Duodenal mucosa (tissue), 2 donors: ENCODE data around the gene CIBAR2.

ENCODE experiments used
- H3K27ac ChIP-seq: one replicate; pipeline ENCODE4 v1.7.0; 2013; ENCODE audit warnings: low read depth, low read length
- H3K27me3 ChIP-seq, 2 donors: one replicate each; pipeline ENCODE4 v1.7.0; 2013; ENCODE audit warnings: low read length in 2 of 2, control low read depth in 1 of 2; ENCODE audit not compliant: insufficient read depth in 2 of 2, control insufficient read depth in 1 of 2
- H3K36me3 ChIP-seq, 2 donors: one replicate each; pipeline ENCODE4 v1.7.0; 2013; ENCODE audit warnings: low read length in 2 of 2, control low read depth in 1 of 2; ENCODE audit not compliant: insufficient read depth in 2 of 2, control insufficient read depth in 1 of 2
- H3K4me1 ChIP-seq, 2 donors: one replicate each; pipeline ENCODE4 v1.7.0; 2013; ENCODE audit warnings: low read length in 2 of 2, control low read depth in 1 of 2; ENCODE audit not compliant: insufficient read depth in 2 of 2, control insufficient read depth in 1 of 2
- H3K4me3 ChIP-seq, 2 donors: one replicate each; pipeline ENCODE4 v1.7.0; 2013; ENCODE audit warnings: low read length in 2 of 2, low read depth in 1 of 2
- H3K9ac ChIP-seq, 2 donors: one replicate each; pipeline ENCODE4 v1.7.0; 2013; ENCODE audit warnings: low read length in 2 of 2, low read depth in 1 of 2
- H3K9me3 ChIP-seq, 2 donors: one replicate each; pipeline ENCODE4 v1.7.0; 2013; ENCODE audit warnings: low read length in 2 of 2, control low read depth in 1 of 2; ENCODE audit not compliant: control insufficient read depth in 1 of 2

The CIBAR2 gene

DNA sequence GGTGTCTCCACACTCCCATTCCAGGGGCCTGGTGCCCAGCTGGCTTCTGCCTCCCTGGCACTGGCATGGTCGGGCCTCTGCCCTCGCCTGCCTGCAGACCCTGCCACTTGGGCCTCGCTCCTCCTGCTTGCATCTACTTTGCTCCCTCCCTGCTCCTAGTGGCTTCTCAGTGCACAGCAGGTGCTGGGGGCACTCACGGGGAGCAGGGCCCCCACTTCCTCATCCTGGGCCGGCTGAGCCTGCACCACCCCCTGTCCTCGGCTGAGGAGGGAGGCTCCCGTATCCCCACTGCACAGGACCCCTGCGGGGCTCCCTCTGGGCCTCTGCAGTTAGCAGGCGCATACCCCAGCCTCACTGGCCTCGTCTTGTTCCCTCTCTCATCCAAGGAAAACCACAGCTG, 35.2 kb downstream of the CIBAR2 start:
- Histone ChIP-seq H3K27ac (no peak overlapping the region), H3K4me3 (no peak overlapping the region), H3K27me3 (no peaks in the 10 kb centered on the region), H3K9ac (no peak overlapping the region), H3K36me3 (peaks cover 22 to 43% of the 10 kb centered on the region in 2 donors), H3K9me3 (no peaks in the 10 kb centered on the region), H3K4me1 (no peaks in the 10 kb centered on the region)

DNA sequence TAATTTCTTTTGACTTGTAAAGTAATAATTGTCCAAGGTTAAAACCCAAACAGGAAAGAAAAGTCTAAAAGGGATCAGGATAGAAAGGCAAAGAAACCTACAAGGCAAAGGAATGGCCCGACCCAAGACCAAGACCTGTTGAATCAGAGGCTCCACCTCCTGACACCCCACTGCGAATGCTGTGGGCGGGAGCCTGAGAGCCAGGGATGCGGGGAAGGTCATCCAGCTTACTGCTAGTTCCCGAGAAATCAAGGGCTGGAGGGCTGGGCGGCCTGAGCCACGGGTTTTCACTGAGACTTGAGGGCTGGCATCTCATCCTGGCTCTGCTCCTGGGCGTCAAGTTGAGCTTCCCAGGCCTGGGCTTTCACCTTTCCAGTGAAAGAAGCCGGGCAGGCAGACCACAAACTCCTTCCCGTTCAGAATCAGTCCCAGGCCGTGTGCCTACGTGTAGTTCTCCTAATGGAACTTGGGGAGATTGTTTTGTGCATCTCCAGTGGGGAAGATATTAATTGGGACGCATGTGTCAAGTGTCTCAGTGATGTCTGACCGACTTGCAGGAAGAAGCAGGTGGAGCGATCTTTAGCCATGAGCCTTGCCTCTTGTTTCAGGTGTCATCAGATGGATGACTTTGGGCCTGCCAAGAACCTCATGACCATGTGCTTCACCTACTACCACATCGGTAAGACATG, 36.9 kb downstream of the CIBAR2 start:
- H3K36me3 ChIP-seq = peaks cover 19 to 50% of the 10 kb centered on the region in 2 donors
- H3K9me3 ChIP-seq = no peaks in the 10 kb centered on the region
- H3K27me3 ChIP-seq = no peaks in the 10 kb centered on the region
- H3K27ac ChIP-seq = no peak overlapping the region
- H3K9ac ChIP-seq = no peak overlapping the region
- no peaks in the 10 kb centered on the region for H3K4me1 ChIP-seq
- no peak overlapping the region for H3K4me3 ChIP-seq

DNA sequence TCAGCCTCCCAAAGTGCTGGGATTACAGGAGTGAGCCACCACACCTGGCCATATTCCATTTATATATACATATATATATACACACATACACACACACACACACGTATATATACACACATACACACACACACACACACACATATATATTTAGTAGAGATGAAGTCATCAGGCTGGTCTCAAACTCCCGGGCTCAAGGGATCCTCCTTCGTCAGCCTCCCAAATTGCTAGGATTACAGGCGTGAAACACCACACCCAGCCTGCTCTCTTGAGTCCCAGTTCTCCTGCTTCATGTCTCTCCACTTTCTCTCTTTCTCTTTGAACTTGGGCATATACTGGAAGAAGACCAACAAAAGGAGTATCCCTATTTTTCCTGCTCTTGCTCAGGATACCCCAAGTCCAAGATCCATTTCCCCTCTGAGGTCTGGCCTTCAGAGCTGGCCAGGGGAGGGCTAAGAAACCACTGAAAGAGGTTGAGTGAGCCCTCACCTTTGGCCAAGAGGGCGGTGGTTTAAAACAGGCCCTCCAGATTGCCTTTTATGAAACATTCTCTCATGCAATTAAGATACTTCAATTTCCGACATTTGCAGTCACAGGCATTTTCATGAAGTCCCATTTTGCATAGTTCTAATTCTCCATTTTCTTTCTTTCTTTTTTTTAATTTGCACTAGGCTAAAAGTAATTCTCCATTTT, 37.9 kb downstream of the CIBAR2 start:
- Histone ChIP-seq H3K27ac (no peak overlapping the region), H3K4me3 (no peak overlapping the region), H3K4me1 (no peaks in the 10 kb centered on the region), H3K9me3 (no peaks in the 10 kb centered on the region), H3K36me3 (peaks cover 24 to 47% of the 10 kb centered on the region in 2 donors), H3K27me3 (no peaks in the 10 kb centered on the region), H3K9ac (no peak overlapping the region)

DNA sequence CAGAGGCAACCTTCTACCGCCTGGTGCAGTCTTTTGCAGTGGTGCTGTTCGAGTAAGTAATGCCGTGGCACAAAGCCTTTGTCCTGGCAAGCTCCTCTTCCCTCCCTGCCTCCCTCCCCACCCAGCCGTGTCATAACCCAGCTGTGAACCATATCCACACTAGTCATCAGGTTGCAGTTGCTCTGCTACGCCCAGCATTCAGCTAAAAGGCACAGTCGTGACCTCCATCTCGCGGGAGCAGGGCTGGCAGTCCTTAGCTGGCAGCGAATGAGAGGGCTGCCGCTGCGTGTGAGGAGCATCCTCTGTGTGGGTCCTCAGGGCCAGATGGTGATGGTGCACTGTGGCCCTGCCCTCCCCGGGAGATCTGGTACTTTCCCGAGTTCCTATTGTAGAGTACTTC, 39.3 kb downstream of the CIBAR2 start:
- H3K9me3 ChIP-seq = no peaks in the 10 kb centered on the region
- H3K36me3 ChIP-seq = peaks cover 19 to 43% of the 10 kb centered on the region in 2 donors
- H3K4me3 ChIP-seq = no peak overlapping the region
- no peaks in the 10 kb centered on the region for H3K27me3 ChIP-seq
- H3K27ac ChIP-seq = no peak overlapping the region
- H3K4me1 ChIP-seq = no peaks in the 10 kb centered on the region
- H3K9ac ChIP-seq = no peak overlapping the region

DNA sequence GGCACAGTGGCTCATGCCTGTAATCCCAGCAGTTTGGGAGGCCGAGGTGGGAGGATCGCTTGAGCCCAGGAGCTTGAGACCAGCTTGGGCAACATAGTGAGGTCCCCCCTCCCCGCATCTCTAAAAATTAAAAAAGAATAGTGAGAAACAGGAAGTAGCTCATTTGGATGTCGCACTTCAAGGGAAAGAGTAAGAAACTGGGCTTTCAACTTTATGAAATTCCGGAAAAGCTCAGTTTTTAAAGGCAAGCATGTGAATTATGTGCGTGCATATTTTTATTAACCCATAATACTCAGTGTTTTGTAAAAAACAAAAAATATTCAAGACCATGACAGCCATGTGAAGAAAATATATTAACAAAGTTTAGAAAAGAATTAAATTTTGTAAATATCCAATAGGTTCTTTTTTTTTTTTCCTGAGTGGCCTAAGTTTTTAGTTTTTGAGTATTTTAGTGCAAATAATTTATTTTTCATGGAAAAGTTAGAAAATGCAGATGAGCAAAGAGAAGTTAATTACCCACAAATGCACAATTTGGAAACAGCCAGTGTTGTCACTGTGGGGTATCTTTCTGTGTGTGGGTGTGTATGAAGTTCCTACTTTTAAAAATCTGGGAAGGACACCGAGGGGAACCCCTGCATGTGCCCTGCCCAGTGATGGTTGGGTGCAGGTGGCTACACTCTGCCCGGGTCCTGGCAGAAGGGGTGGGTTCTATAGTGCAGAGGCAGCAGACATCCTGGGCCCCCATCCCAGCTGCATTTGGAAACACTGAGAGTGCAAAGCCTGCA, 40.0 kb downstream of the CIBAR2 start:
- Histone ChIP-seq H3K27me3 (no peaks in the 10 kb centered on the region), H3K4me1 (no peaks in the 10 kb centered on the region), H3K9me3 (no peaks in the 10 kb centered on the region), H3K27ac (no peak overlapping the region), H3K9ac (no peak overlapping the region), H3K36me3 (peaks cover 19 to 41% of the 10 kb centered on the region in 2 donors), H3K4me3 (no peak overlapping the region)

DNA sequence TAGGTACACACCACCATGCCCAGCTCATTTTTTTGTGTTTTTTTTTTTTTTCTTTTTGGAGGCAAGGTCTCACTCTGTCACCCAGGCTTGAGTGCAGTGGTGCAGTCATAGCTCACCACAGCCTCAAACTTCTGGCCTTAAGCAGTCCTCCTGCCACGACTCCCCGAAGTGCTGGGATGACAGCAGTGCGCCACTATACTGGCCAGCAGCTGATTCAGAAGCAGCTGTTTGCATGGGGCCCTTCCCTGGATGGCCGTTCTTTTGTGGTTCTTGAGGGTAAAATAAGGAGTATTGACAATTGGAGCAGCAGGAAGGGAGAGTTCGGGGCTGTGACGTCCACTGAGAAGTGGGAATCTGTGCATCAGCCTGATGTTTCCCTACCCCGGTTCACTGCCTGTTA, 43.1 kb downstream of the CIBAR2 start:
- H3K36me3 ChIP-seq = peaks cover 15 to 35% of the 10 kb centered on the region in 2 donors
- H3K4me1 ChIP-seq = no peaks in the 10 kb centered on the region
- H3K9ac ChIP-seq = no peak overlapping the region
- no peaks in the 10 kb centered on the region for H3K9me3 ChIP-seq
- no peak overlapping the region for H3K27ac ChIP-seq
- no peak overlapping the region for H3K4me3 ChIP-seq
- H3K27me3 ChIP-seq = no peaks in the 10 kb centered on the region

DNA sequence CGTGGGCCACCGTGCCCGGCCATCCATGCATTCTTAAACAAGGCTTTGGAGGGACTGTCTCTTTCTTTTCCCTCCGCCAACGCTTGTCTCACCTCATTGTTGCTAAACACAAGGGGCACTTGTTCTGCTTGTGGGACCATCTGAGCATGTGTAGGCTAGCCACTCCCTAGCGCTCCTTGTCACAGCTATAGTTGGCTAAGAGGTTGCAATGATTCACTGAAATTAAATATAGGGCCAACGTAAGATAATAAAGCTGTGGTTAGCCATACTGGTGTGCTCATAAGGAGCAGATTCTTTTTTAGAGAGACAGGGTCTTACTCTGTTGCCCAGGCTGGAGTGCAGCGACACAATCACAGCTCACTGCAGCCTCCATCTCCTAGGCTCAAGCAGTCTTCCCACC, 43.5 kb downstream of the CIBAR2 start:
- Histone ChIP-seq H3K9me3 (no peaks in the 10 kb centered on the region), H3K27ac (no peak overlapping the region), H3K4me1 (no peaks in the 10 kb centered on the region), H3K27me3 (no peaks in the 10 kb centered on the region), H3K4me3 (no peak overlapping the region), H3K36me3 (peaks cover 15 to 35% of the 10 kb centered on the region in 2 donors), H3K9ac (no peak overlapping the region)

DNA sequence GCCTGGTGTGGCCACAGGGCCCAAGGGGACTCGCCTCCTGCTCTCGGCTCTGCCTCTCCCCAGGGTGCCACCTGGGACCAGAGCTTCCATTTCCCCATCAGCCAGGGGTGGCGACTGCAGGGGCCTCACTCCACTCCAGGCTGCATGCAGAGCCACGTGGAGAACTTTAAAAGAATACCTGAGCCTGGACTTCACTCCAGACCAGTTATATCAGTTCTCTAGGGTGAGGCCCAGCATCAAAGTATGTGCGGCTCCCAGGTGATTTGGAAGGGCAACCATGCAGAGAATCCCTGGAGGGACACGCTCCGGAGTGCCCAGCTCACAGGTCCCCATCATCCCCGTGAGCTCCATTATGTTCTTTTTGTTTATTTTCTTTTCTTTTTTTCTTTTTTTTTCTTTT, 44.8 kb downstream of the CIBAR2 start:
- Histone ChIP-seq H3K4me1 (no peaks in the 10 kb centered on the region), H3K9ac (no peak overlapping the region), H3K4me3 (no peak overlapping the region), H3K9me3 (no peaks in the 10 kb centered on the region), H3K36me3 (peaks cover 10 to 23% of the 10 kb centered on the region in 2 donors), H3K27ac (no peak overlapping the region), H3K27me3 (no peaks in the 10 kb centered on the region)

DNA sequence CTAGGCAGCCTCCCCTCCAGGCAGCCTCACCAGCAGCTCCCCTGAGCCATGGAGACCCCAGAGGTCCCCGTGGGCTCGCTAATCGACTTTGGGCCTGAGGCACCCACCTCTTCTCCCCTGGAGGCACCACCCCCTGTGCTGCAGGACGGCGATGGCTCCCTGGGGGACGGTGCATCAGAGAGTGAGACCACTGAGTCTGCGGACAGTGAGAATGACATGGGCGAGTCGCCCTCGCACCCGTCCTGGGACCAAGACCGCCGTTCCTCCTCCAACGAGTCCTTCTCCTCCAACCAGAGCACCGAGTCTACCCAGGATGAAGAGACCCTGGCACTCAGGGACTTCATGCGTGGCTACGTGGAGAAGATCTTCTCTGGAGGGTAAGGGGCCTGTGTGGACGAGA, 45.2 kb downstream of the CIBAR2 start:
- Histone ChIP-seq H3K27me3 (no peaks in the 10 kb centered on the region), H3K4me1 (no peaks in the 10 kb centered on the region), H3K9ac (no peak overlapping the region), H3K4me3 (no peak overlapping the region), H3K36me3 (peaks cover 10 to 23% of the 10 kb centered on the region in 2 donors), H3K27ac (no peak overlapping the region), H3K9me3 (no peaks in the 10 kb centered on the region)

DNA sequence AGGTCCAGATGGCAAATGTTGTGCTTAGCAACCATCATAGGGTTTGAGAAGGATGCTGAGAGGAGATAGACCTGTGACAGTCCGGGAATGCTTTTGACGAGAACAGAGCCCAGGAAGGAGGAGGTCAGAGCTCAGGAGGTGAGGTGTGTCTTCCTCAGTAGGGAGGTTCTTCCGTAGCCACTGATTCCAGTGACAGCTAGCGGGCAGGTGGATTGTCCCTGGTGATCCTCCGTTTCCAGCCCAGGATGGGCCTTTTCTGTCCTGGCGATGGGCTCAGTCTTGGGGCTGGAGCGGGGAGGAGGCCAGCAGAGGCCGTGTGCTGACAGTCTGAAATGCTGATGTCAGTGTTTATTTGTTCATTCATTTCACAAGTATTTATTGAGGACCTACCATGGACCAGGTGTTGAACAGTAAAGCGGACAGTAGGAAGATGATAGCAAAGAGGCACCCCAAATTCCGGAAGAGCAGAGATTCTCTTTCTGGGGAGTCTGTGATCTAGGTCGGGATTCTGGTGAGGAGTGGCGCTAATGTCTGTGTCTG, 45.9 kb downstream of the CIBAR2 start:
- Histone ChIP-seq H3K9me3 (no peaks in the 10 kb centered on the region), H3K36me3 (peaks cover 10 to 23% of the 10 kb centered on the region in 2 donors), H3K4me1 (no peaks in the 10 kb centered on the region), H3K9ac (no peak overlapping the region), H3K27me3 (no peaks in the 10 kb centered on the region), H3K4me3 (no peak overlapping the region), H3K27ac (no peak overlapping the region)
